Natural killer cell (primary cell): ENCODE measurements around the gene MINAR1. TPM values are rescaled to one million over a fixed set of nuclear protein-coding genes. Genes with fewer than 3 reads are reported as not detected.

Experiments
- total RNA-seq, 4 donors: library from RNA; stranded (reverse); fragments of 120-200 nt in 1 of 4; gene quantifications; one replicate each; pipeline versions ENCODE4 v1.2.3 to v1.2.4, GENCODE V29; 2013 to 2022

The MINAR1 gene
- total RNA-seq, 3 donors from 2014 or later (not counting 1 experiment from before 2014, with no cell fraction given) = 0.54 to 0.98 (median 0.59) TPM

Other genes starting within 250 kb of the MINAR1 start
- not detected for gene ANKRD34C, start 149.6 kb upstream of the MINAR1 start, total RNA-seq
- 10 to 100 TPM; 21.7 to 26.3 (median 25.0) TPM for gene TMED3, start 121.2 kb upstream of the MINAR1 start, total RNA-seq